ENCODE results near the gene ELMOD2. TPM values are rescaled to one million over a fixed set of nuclear protein-coding genes. Genes with fewer than 3 reads are reported as not detected.

Gene ELMOD2
- total RNA-seq, 2 experiments from 2014 or later, result 20.0 to 28.7 TPM

DNA sequence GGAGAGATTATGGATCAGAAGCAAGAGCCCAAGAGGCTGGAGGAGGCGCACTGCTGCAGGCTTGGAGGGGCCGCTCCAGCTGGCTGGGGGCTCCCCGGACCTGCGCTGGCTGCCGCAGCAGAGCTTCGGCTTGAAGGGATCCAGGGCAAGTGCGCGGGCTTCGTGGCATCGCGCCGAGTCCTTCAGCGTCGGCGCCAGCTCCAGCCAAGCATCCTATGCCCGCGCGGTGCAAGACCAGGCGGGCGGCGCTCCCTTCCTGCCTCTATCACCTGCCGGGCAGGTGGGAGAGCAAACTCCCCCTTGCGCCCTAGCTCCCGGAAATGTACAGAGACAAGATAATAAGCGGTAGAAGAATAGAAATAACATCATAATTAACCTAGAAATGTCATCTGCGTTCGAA lies 55.3 kb downstream of the ELMOD2 start:
- Histone ChIP-seq H3K27ac (ENCODE audit: low read depth, low read length, poor library complexity, severe bottlenecking) (no peak overlapping the region), H3K9me2 (ENCODE audit: insufficient read depth, low read length) (no peaks in the 10 kb centered on the region), H3K9me3 (ENCODE audit: low read length) (no peaks in the 10 kb centered on the region), H3K4me3 (ENCODE audit: low read depth, low read length, poor library complexity, severe bottlenecking) (no peak overlapping the region), H4K20me1 (ENCODE audit: insufficient read depth, low read length) (no peaks in the 10 kb centered on the region), H3K4me2 (ENCODE audit: low read length) (no peak overlapping the region), H3K36me3 (ENCODE audit: insufficient read depth, low read length) (no peaks in the 10 kb centered on the region), H2AFZ (ENCODE audit: low read length) (no peak overlapping the region), H3K4me1 (ENCODE audit: insufficient read depth, low read length, poor library complexity, severe bottlenecking) (no peaks in the 10 kb centered on the region), H3K79me2 (ENCODE audit: insufficient read depth, low read depth, low read length) (no peaks in the 10 kb centered on the region)
- POLR2A ChIA-PET, result interaction anchor here (1.2 kb wide), 1 partner anchor 15 kb away, joined by 4 read pairs; no protein-coding TSS in a partner anchor
- BruUV-seq (replicated peaks), result no TSS peak
- no peak for DNase-seq (ENCODE audit: low spot score)
- no peak for TF ChIP-seq EZH2phosphoT487 (IDR thresholded peaks at IDR 0.05; ENCODE audit: borderline replicate concordance, low read depth, low read length)
- TF ChIP-seq, protein P1, sequence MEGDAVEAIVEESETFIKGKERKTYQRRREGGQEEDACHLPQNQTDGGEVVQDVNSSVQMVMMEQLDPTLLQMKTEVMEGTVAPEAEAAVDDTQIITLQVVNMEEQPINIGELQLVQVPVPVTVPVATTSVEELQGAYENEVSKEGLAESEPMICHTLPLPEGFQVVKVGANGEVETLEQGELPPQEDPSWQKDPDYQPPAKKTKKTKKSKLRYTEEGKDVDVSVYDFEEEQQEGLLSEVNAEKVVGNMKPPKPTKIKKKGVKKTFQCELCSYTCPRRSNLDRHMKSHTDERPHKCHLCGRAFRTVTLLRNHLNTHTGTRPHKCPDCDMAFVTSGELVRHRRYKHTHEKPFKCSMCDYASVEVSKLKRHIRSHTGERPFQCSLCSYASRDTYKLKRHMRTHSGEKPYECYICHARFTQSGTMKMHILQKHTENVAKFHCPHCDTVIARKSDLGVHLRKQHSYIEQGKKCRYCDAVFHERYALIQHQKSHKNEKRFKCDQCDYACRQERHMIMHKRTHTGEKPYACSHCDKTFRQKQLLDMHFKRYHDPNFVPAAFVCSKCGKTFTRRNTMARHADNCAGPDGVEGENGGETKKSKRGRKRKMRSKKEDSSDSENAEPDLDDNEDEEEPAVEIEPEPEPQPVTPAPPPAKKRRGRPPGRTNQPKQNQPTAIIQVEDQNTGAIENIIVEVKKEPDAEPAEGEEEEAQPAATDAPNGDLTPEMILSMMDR (conservative IDR thresholded peaks at IDR 0.05; ENCODE audit: low read length), result no peak
- CTCF ChIA-PET (ENCODE audit: unreplicated experiment), result no interaction called here
- intact Hi-C loops (cut with micrococcal nuclease; ENCODE audit: unreplicated experiment), result no loop called here

DNA sequence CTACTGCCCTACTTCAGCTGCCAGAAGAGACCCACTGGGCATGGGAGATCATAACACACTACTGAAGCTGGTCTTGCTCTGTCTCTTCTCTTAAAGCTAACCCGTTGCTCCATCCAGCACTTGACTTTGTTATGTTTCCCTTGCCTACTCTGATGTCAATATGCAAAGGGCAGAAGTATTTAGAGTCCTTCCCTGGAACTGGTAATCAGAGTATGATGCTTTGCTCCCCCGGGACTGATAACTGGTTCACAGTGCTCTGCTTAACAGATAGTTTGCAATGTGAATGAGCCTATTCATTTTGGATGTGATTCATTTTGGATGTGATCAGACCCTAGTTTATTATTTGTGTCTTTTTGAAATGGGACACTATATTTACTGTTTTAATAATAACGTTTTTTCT lies 57.1 kb downstream of the ELMOD2 start:
- BruUV-seq (replicated peaks), result no TSS peak
- Histone ChIP-seq H4K20me1 (ENCODE audit: insufficient read depth, low read length) (no peaks in the 10 kb centered on the region), H3K4me2 (ENCODE audit: low read length) (no peak overlapping the region), H3K79me2 (ENCODE audit: insufficient read depth, low read depth, low read length) (no peaks in the 10 kb centered on the region), H2AFZ (ENCODE audit: low read length) (no peak overlapping the region), H3K4me3 (ENCODE audit: low read depth, low read length, poor library complexity, severe bottlenecking) (no peak overlapping the region), H3K36me3 (ENCODE audit: insufficient read depth, low read length) (no peaks in the 10 kb centered on the region), H3K27ac (ENCODE audit: low read depth, low read length, poor library complexity, severe bottlenecking) (no peak overlapping the region), H3K9me2 (ENCODE audit: insufficient read depth, low read length) (no peaks in the 10 kb centered on the region), H3K9me3 (ENCODE audit: low read length) (no peaks in the 10 kb centered on the region), H3K4me1 (ENCODE audit: insufficient read depth, low read length, poor library complexity, severe bottlenecking) (no peaks in the 10 kb centered on the region)
- intact Hi-C loops (cut with micrococcal nuclease; ENCODE audit: unreplicated experiment), result no loop called here
- CTCF ChIA-PET (ENCODE audit: unreplicated experiment), result no interaction called here
- TF ChIP-seq, protein P1 (conservative IDR thresholded peaks at IDR 0.05; ENCODE audit: low read length), result no peak
- TF ChIP-seq EZH2phosphoT487 (IDR thresholded peaks at IDR 0.05; ENCODE audit: borderline replicate concordance, low read depth, low read length), result no peak
- no peak for DNase-seq (ENCODE audit: low spot score)
- POLR2A ChIA-PET, result interaction anchor here (0.6 to 1.1 kb wide), 2 partner anchors 10 to 27 kb away, joined by 3 to 5 read pairs; no protein-coding TSS in a partner anchor

DNA sequence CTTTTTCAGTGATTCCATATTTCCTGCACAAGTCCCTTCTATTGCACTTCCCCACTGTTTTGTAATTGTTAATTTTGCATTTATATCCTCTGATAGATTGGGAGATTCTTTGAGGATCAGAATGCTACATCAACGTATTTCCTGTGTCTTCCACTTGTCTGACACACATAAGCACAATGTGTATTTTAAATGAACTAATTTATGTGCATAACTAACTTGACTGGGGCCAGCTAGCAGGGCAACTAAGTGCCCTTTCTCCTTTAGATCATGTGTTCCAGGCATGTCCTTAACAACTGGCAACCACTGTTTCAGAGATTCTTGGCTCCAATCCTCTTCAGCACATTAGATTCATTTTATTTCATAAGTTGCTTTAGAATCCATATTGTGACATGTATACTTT lies 60.5 kb downstream of the ELMOD2 start:
- TF ChIP-seq EZH2phosphoT487 (IDR thresholded peaks at IDR 0.05; ENCODE audit: borderline replicate concordance, low read depth, low read length), result no peak
- TF ChIP-seq, protein P1 (conservative IDR thresholded peaks at IDR 0.05; ENCODE audit: low read length), result no peak
- no peaks in the 10 kb centered on the region for H3K4me1 ChIP-seq (ENCODE audit: insufficient read depth, low read length, poor library complexity, severe bottlenecking)
- no peak overlapping the region for H3K4me2 ChIP-seq (ENCODE audit: low read length)
- H3K9me2 ChIP-seq (ENCODE audit: insufficient read depth, low read length), result no peaks in the 10 kb centered on the region
- H2AFZ ChIP-seq (ENCODE audit: low read length), result no peak overlapping the region
- H3K79me2 ChIP-seq (ENCODE audit: insufficient read depth, low read depth, low read length), result no peaks in the 10 kb centered on the region
- ChIA-PET CTCF (ENCODE audit: unreplicated experiment) (no interaction called here), POLR2A (interaction anchor here (0.8 to 1.6 kb wide), 3 partner anchors 13 to 266 kb away, joined by 3 to 9 read pairs (median 8); no protein-coding TSS in a partner anchor)
- no peak overlapping the region for H3K27ac ChIP-seq (ENCODE audit: low read depth, low read length, poor library complexity, severe bottlenecking)
- DNase-seq (ENCODE audit: low spot score), result no peak
- BruUV-seq (replicated peaks), result no TSS peak
- H4K20me1 ChIP-seq (ENCODE audit: insufficient read depth, low read length), result no peaks in the 10 kb centered on the region
- no peaks in the 10 kb centered on the region for H3K36me3 ChIP-seq (ENCODE audit: insufficient read depth, low read length)
- intact Hi-C loops (cut with micrococcal nuclease; ENCODE audit: unreplicated experiment), result no loop called here
- H3K9me3 ChIP-seq (ENCODE audit: low read length), result no peaks in the 10 kb centered on the region
- H3K4me3 ChIP-seq (ENCODE audit: low read depth, low read length, poor library complexity, severe bottlenecking), result no peak overlapping the region
